ENCODE data around the gene CPZ.

CPZ gene

GRCh38 chr4:8548731-8549351 lies 43.7 kb upstream of the CPZ start:
- Histone ChIP-seq H3K79me2 (ENCODE audit: control insufficient read depth, insufficient read depth, low read length, unreplicated experiment) (no peaks in the 10 kb centered on the region), H3K36me3 (ENCODE audit: insufficient read depth, low read length) (no peaks in the 10 kb centered on the region), H2AFZ (ENCODE audit: low read length, unreplicated experiment) (no peak overlapping the region), H3K27me3 (ENCODE audit: insufficient read depth, low read length) (no peaks in the 10 kb centered on the region), H3K4me1 (ENCODE audit: control insufficient read depth, insufficient read depth, low read length, unreplicated experiment) (peaks cover 12% of the 10 kb centered on the region), H3K4me3 (ENCODE audit: low read depth, low read length) (no peak overlapping the region), H3K27ac (ENCODE audit: low read depth, low read length) (no peak overlapping the region)

GRCh38 chr4:8549352-8549931 lies 43.1 kb upstream of the CPZ start:
- Histone ChIP-seq H3K36me3 (ENCODE audit: insufficient read depth, low read length) (no peaks in the 10 kb centered on the region), H2AFZ (ENCODE audit: low read length, unreplicated experiment) (no peak overlapping the region), H3K27ac (ENCODE audit: low read depth, low read length) (no peak overlapping the region), H3K4me3 (ENCODE audit: low read depth, low read length) (no peak overlapping the region), H3K79me2 (ENCODE audit: control insufficient read depth, insufficient read depth, low read length, unreplicated experiment) (no peaks in the 10 kb centered on the region), H3K27me3 (ENCODE audit: insufficient read depth, low read length) (no peaks in the 10 kb centered on the region), H3K4me1 (ENCODE audit: control insufficient read depth, insufficient read depth, low read length, unreplicated experiment) (peaks cover 12% of the 10 kb centered on the region)

DNA sequence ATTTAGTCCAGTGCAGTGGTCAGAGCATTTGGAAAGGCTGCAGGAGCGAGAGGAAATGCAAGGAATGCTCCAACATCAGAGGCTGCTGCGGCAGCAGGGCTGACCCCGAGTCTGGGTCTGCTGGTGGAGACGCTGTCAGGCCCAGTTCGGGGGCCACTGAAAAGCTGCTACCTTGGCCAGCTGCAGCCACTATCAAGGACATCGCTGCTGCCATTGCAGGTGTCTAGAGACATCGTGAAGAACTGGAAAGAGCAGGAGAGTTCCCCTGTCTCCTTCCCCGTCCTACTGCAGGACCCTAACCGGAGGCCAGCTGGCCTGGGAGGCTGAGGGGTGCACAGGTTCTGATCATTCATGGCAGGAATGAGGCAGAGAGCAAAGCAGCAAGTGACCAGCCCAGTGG lies 41.9 kb upstream of the CPZ start:
- H3K4me3 ChIP-seq (ENCODE audit: low read depth, low read length): no peak overlapping the region
- H3K79me2 ChIP-seq (ENCODE audit: control insufficient read depth, insufficient read depth, low read length, unreplicated experiment): no peaks in the 10 kb centered on the region
- peaks cover 12% of the 10 kb centered on the region for H3K4me1 ChIP-seq (ENCODE audit: control insufficient read depth, insufficient read depth, low read length, unreplicated experiment)
- H3K27ac ChIP-seq (ENCODE audit: low read depth, low read length): no peak overlapping the region
- H3K27me3 ChIP-seq (ENCODE audit: insufficient read depth, low read length): no peaks in the 10 kb centered on the region
- H2AFZ ChIP-seq (ENCODE audit: low read length, unreplicated experiment): no peak overlapping the region
- no peaks in the 10 kb centered on the region for H3K36me3 ChIP-seq (ENCODE audit: insufficient read depth, low read length)

- Histone ChIP-seq H3K4me3 (ENCODE audit: low read depth, low read length) (no peak overlapping the region), H3K27me3 (ENCODE audit: insufficient read depth, low read length) (no peaks in the 10 kb centered on the region), H2AFZ (ENCODE audit: low read length, unreplicated experiment) (no peak overlapping the region), H3K36me3 (ENCODE audit: insufficient read depth, low read length) (no peaks in the 10 kb centered on the region), H3K79me2 (ENCODE audit: control insufficient read depth, insufficient read depth, low read length, unreplicated experiment) (no peaks in the 10 kb centered on the region), H3K27ac (ENCODE audit: low read depth, low read length) (no peak overlapping the region), H3K4me1 (ENCODE audit: control insufficient read depth, insufficient read depth, low read length, unreplicated experiment) (peaks cover 17% of the 10 kb centered on the region)
These were observed 40.5 kb upstream of the CPZ start for GRCh38 chr4:8552024-8552423.

GRCh38 chr4:8552581-8553205 lies 39.9 kb upstream of the CPZ start:
- peaks cover 13% of the 10 kb centered on the region for H3K4me1 ChIP-seq (ENCODE audit: control insufficient read depth, insufficient read depth, low read length, unreplicated experiment)
- H3K79me2 ChIP-seq (ENCODE audit: control insufficient read depth, insufficient read depth, low read length, unreplicated experiment): no peaks in the 10 kb centered on the region
- H3K27me3 ChIP-seq (ENCODE audit: insufficient read depth, low read length): no peaks in the 10 kb centered on the region
- no peak overlapping the region for H3K4me3 ChIP-seq (ENCODE audit: low read depth, low read length)
- no peak overlapping the region for H2AFZ ChIP-seq (ENCODE audit: low read length, unreplicated experiment)
- H3K27ac ChIP-seq (ENCODE audit: low read depth, low read length): no peak overlapping the region
- no peaks in the 10 kb centered on the region for H3K36me3 ChIP-seq (ENCODE audit: insufficient read depth, low read length)

- no peaks in the 10 kb centered on the region for H3K79me2 ChIP-seq (ENCODE audit: control insufficient read depth, insufficient read depth, low read length, unreplicated experiment)
These were observed 39.3 kb upstream of the CPZ start for GRCh38 chr4:8553216-8553615.

GRCh38 chr4:8553991-8554405 lies 38.6 kb upstream of the CPZ start:
- no peak overlapping the region for H3K27ac ChIP-seq (ENCODE audit: low read depth, low read length)
- no peaks in the 10 kb centered on the region for H3K36me3 ChIP-seq (ENCODE audit: insufficient read depth, low read length)
- no peaks in the 10 kb centered on the region for H3K79me2 ChIP-seq (ENCODE audit: control insufficient read depth, insufficient read depth, low read length, unreplicated experiment)
- no peak overlapping the region for H3K4me3 ChIP-seq (ENCODE audit: low read depth, low read length)
- H2AFZ ChIP-seq (ENCODE audit: low read length, unreplicated experiment): no peak overlapping the region
- no peaks in the 10 kb centered on the region for H3K27me3 ChIP-seq (ENCODE audit: insufficient read depth, low read length)
- H3K4me1 ChIP-seq (ENCODE audit: control insufficient read depth, insufficient read depth, low read length, unreplicated experiment): peaks cover 22% of the 10 kb centered on the region

More at GRCh38 chr4:8553216-8553615, 39.3 kb upstream of the CPZ start:
- Histone ChIP-seq H3K36me3 (ENCODE audit: insufficient read depth, low read length) (no peaks in the 10 kb centered on the region), H3K27me3 (ENCODE audit: insufficient read depth, low read length) (no peaks in the 10 kb centered on the region), H3K4me1 (ENCODE audit: control insufficient read depth, insufficient read depth, low read length, unreplicated experiment) (peaks cover 16% of the 10 kb centered on the region), H3K4me3 (ENCODE audit: low read depth, low read length) (no peak overlapping the region), H3K27ac (ENCODE audit: low read depth, low read length) (no peak overlapping the region), H2AFZ (ENCODE audit: low read length, unreplicated experiment) (no peak overlapping the region)

GRCh38 chr4:8554555-8555100 lies 37.9 kb upstream of the CPZ start:
- H3K4me3 ChIP-seq (ENCODE audit: low read depth, low read length): no peak overlapping the region
- peaks cover 22% of the 10 kb centered on the region for H3K4me1 ChIP-seq (ENCODE audit: control insufficient read depth, insufficient read depth, low read length, unreplicated experiment)
- no peaks in the 10 kb centered on the region for H3K27me3 ChIP-seq (ENCODE audit: insufficient read depth, low read length)
- H3K79me2 ChIP-seq (ENCODE audit: control insufficient read depth, insufficient read depth, low read length, unreplicated experiment): no peaks in the 10 kb centered on the region
- H3K36me3 ChIP-seq (ENCODE audit: insufficient read depth, low read length): no peaks in the 10 kb centered on the region
- no peak overlapping the region for H2AFZ ChIP-seq (ENCODE audit: low read length, unreplicated experiment)
- H3K27ac ChIP-seq (ENCODE audit: low read depth, low read length): no peak overlapping the region

DNA sequence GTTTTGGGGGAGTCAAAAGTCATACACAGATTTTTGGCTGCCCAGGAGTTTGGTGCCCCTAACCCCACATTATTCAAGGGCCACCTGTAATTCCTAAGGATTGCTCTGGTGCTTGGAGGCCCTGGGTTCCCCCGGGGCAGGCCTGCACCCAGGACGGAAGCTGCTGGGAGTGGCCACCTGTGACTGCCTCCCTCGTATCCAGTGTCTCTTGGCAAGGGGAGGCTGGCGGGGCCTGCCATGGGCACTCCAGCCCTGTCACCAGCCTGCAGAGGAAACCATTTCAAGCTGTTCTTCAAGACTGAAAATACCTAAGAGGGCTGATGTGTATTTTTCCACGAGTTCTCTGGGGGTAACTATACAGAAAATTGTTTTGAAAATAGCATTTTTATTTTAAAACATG lies 36.8 kb upstream of the CPZ start:
- Histone ChIP-seq H2AFZ (ENCODE audit: low read length, unreplicated experiment) (no peak overlapping the region), H3K27ac (ENCODE audit: low read depth, low read length) (no peak overlapping the region), H3K4me3 (ENCODE audit: low read depth, low read length) (no peak overlapping the region), H3K4me1 (ENCODE audit: control insufficient read depth, insufficient read depth, low read length, unreplicated experiment) (peaks cover 28% of the 10 kb centered on the region), H3K79me2 (ENCODE audit: control insufficient read depth, insufficient read depth, low read length, unreplicated experiment) (no peaks in the 10 kb centered on the region), H3K36me3 (ENCODE audit: insufficient read depth, low read length) (no peaks in the 10 kb centered on the region), H3K27me3 (ENCODE audit: insufficient read depth, low read length) (no peaks in the 10 kb centered on the region)

DNA sequence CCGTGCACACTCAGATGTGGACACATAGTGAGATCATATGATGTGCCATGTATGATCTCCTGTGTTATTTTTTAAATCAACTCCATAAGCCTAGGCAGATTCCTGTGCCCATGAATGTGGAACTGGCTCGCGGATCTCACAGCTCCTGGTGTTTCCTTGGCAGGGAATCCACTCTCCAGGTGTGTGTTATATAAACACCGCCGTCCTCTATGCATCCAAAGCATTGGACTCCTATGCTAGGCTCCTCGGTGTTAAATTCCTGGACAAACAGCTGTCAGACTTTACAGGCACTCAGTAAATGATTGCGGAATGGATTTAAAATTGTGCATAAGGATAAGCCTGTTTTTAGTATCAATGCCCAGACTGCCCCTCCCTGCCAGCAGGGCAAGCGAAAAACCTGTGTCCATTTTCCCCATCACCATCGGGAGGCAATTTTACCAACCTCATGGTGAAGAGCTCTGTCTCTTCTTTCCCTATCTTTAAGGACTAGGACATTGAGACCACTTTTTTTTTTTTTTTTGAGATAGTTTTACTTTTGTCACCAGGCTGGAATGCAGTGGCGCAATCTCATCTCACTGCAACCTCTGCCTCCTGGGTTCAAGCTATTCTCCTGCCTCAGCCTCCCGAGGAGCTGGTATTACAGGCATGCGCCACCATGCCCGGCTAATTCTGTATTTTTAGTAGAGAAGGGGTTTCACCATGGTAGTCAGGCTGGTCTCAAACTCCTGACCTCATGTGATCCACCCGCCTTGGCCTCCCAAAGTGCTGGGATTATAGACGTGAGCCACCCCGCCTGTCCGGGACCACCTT lies 36.0 kb upstream of the CPZ start:
- no peak overlapping the region for H3K27ac ChIP-seq (ENCODE audit: low read depth, low read length)
- no peak overlapping the region for H3K4me3 ChIP-seq (ENCODE audit: low read depth, low read length)
- H3K36me3 ChIP-seq (ENCODE audit: insufficient read depth, low read length): no peaks in the 10 kb centered on the region
- no peaks in the 10 kb centered on the region for H3K27me3 ChIP-seq (ENCODE audit: insufficient read depth, low read length)
- peaks cover 31% of the 10 kb centered on the region for H3K4me1 ChIP-seq (ENCODE audit: control insufficient read depth, insufficient read depth, low read length, unreplicated experiment)
- no peaks in the 10 kb centered on the region for H3K79me2 ChIP-seq (ENCODE audit: control insufficient read depth, insufficient read depth, low read length, unreplicated experiment)
- H2AFZ ChIP-seq (ENCODE audit: low read length, unreplicated experiment): no peak overlapping the region

Measured in ACC112 (cell line).